K562 (cell line): Measurements from ENCODE around the gene ACE. TPM values are rescaled to one million over a fixed set of nuclear protein-coding genes. Genes with fewer than 3 reads are reported as not detected.
A peak's percentile ranks its signal among the peaks of the same experiment; 100 is the strongest.

Source experiments
- FOXK1 ChIP-seq: sonication (generic); formaldehyde crosslinking; IDR thresholded peaks from 2 replicates; pipeline ENCODE4 v1.8.0; 2022; ENCODE audit warnings: missing genetic modification reagents, mild to moderate bottlenecking, borderline replicate concordance
- GATAD2A ChIP-seq: fragments of 450-650 bp; IDR thresholded peaks from 2 replicates; pipeline ENCODE4 v1.6.1; 2017
- HNRNPLL ChIP-seq: fragments of 200-400 bp; formaldehyde crosslinking; IDR thresholded peaks from 2 replicates; pipeline ENCODE4 v1.6.1; 2017; ENCODE audit warnings: low read length, low read depth, mild to moderate bottlenecking; ENCODE audit not compliant: poor library complexity, severe bottlenecking
- MYC ChIP-seq, 2 experiments: fragments of 250-450 bp in 1 of 2; sonication (Bioruptor Pico) in 1 of 2; IDR thresholded peaks; 2 replicates each; pipeline versions ENCODE4 v1.5.1 to v1.6.1; 2012 to 2021; ENCODE audit warnings: low read depth in 2 of 2, borderline replicate concordance in 1 of 2, improper control_type of control experiment in 1 of 2, low read length in 1 of 2, mild to moderate bottlenecking in 1 of 2, moderate library complexity in 1 of 2
- NFE2L1 ChIP-seq: fragments of 450-650 bp; IDR thresholded peaks from 2 replicates; pipeline ENCODE4 v1.6.1; 2016; ENCODE audit warnings: missing genetic modification characterization, low read depth, mild to moderate bottlenecking, missing compliant biosample characterization, moderate library complexity, borderline replicate concordance
- SNRNP70 ChIP-seq: fragments of 200-400 bp; formaldehyde crosslinking; optimal IDR thresholded peaks from 2 replicates; pipeline ENCODE3; 2017; ENCODE audit warnings: low read depth, low read length
- STAG1 ChIP-seq: sonication (generic); formaldehyde crosslinking; IDR thresholded peaks from 2 replicates; pipeline ENCODE4 v1.5.0; 2020; ENCODE audit warnings: missing genetic modification reagents, borderline replicate concordance
- STAT5B ChIP-seq: fragments of 250-450 bp; sonication (Bioruptor Pico); IDR thresholded peaks from 2 replicates; pipeline ENCODE4 v1.8.0; 2021; ENCODE audit warnings: mild to moderate bottlenecking, inconsistent platforms
- TOE1 ChIP-seq, 2 experiments: fragments of 450-650 bp in 1 of 2; sonication (generic) in 1 of 2; formaldehyde crosslinking in 1 of 2; IDR thresholded peaks; 2 replicates each; pipeline versions ENCODE4 v1.7.1 to v1.8.0; 2016 to 2022; ENCODE audit warnings: borderline replicate concordance in 2 of 2, mild to moderate bottlenecking in 2 of 2, antibody characterized with exemption in 1 of 2, inconsistent platforms in 1 of 2, low read depth in 1 of 2, missing genetic modification reagents in 1 of 2, moderate library complexity in 1 of 2
- polyA plus RNA-seq, 8 experiments: library from polyadenylated mRNA; depleted of rRNA in 4 of 8; stranded (reverse) in 5 of 8; unstranded in 3 of 8; fragments of >200 nt; fragmentation: Nextera tagmentation in 2 of 8; fragmentation: Illumina TruSeq in 1 of 8; extraction: Ambion mirVana in 2 of 8; extraction: Trizol in 1 of 8; gene quantifications; 2 replicates each; pipeline versions ENCODE4 v1.2.1 to v1.2.3, GENCODE V29; 2011 to 2014; ENCODE audit warnings: inconsistent platforms in 1 of 8, missing spikeins in 1 of 8
- total RNA-seq, 7 experiments: library from RNA; depleted of rRNA in 6 of 7; stranded (reverse); fragments of >200 nt in 6 of 7; fragmentation: Illumina TruSeq in 2 of 7; extraction: Trizol in 2 of 7; gene quantifications; 2 replicates each; pipeline versions ENCODE4 v1.2.1 to v1.2.3, GENCODE V29; 2011 to 2021; ENCODE audit warnings: low replicate concordance in 1 of 7
- TF ChIP-seq, protein P1 (sequence below): sonication (generic); formaldehyde crosslinking; IDR thresholded peaks from 2 replicates; pipeline ENCODE4 v1.8.1; 2023; ENCODE audit warnings: mild to moderate bottlenecking, missing genetic modification reagents

ACE gene
- total and polyA plus RNA-seq, 9 of the 15 experiments (the other 6 are each of a cell fraction or from before 2014, with no cell fraction given), result 0.07 to 2.5 (median 0.47) TPM; not detected in 1

DNA sequence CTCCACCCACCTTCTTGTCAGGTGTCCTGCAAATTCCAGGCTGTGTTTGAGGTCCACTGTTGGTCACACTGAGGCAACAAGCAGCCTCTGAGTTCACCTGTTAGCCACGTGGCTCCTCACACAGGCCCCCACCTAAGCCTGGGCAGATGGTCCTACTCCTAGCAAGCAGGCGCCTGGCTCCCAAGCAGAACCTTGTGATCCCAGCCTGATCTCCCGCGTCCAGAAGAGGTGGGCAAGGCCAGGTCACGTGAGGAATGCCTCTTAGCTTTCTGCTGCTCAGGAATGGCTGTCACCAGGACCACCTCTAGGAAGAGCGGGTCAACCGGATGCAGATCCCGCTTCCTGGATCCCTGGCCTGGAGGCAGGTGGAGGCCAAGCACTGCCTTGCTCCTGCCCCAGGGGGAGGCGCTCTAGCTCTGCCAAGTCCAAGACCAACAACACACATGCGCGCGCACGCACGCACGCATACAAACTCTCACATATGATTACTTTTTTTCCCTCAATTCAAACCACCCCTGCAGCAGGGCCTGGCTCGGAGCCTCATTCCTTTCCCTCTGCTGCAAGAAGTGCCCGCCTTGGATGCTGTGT lies 40.2 kb upstream of the ACE start (continued):
- TF ChIP-seq, protein P1, sequence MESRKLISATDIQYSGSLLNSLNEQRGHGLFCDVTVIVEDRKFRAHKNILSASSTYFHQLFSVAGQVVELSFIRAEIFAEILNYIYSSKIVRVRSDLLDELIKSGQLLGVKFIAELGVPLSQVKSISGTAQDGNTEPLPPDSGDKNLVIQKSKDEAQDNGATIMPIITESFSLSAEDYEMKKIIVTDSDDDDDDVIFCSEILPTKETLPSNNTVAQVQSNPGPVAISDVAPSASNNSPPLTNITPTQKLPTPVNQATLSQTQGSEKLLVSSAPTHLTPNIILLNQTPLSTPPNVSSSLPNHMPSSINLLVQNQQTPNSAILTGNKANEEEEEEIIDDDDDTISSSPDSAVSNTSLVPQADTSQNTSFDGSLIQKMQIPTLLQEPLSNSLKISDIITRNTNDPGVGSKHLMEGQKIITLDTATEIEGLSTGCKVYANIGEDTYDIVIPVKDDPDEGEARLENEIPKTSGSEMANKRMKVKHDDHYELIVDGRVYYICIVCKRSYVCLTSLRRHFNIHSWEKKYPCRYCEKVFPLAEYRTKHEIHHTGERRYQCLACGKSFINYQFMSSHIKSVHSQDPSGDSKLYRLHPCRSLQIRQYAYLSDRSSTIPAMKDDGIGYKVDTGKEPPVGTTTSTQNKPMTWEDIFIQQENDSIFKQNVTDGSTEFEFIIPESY, result peak; percentile 82
- TF ChIP-seq HNRNPLL (no peak), NFE2L1 (tag) (no peak), STAG1 (CRISPR knock-in tag) (no peak), SNRNP70 (no peak), FOXK1 (no peak), GATAD2A (peak; percentile 44; the same call in 1 of the 2 replicates), MYC (IDR thresholded peaks at IDR 0.05; ENCODE audit: low read depth, low read length) (0 out of 2 replicates have a peak, but pooled peaks have one; percentile 6), MYC (CRISPR knock-in tag; IDR thresholded peaks at IDR 0.05; ENCODE audit: borderline replicate concordance, low read depth) (no peak), TOE1 (IDR thresholded peaks at IDR 0.05; ENCODE audit: borderline replicate concordance) (no peak), TOE1 (CRISPR knock-in tag; IDR thresholded peaks at IDR 0.05; ENCODE audit: borderline replicate concordance, low read depth) (no peak), STAT5B (CRISPR knock-in tag) (no peak)
